AG04449 (cell line): Measurements from ENCODE around the gene IRS2.

Source experiments
- CTCF ChIA-PET: fragments of 350-600 bp; formaldehyde crosslinking; extraction: SDS; loops from one replicate; lab custom pipeline; 2021; ENCODE audit warnings: antibody characterized with exemption; lab: Yijun Ruan, JAX
- POLR2A ChIA-PET: fragments of 400-600, 350-600 bp; formaldehyde crosslinking; extraction: SDS; loops from one replicate; lab custom pipeline; 2020; ENCODE audit warnings: antibody characterized with exemption, inconsistent platforms; lab: Yijun Ruan, JAX
- DNase-seq: peaks from one replicate; pipeline ENCODE4 v3.0.0-alpha.2; 2010; ENCODE audit warnings: low read depth, low spot score
- H3K4me3 ChIP-seq: 2 replicates; pipeline ENCODE4 v1.5.1; 2011; ENCODE audit warnings: low read depth, mild to moderate bottlenecking, control low read depth, low read length
- CTCF ChIP-seq: IDR thresholded peaks from one replicate; pipeline ENCODE4 v1.5.1; 2011; ENCODE audit warnings: mild to moderate bottlenecking, moderate library complexity, low read length, control low read depth, inconsistent platforms; ENCODE audit not compliant: insufficient read depth; ENCODE audit errors: missing control alignments

IRS2 gene

GRCh38 chr13:109759609-109760008 is 26.8 kb downstream of the IRS2 start:
- ChIA-PET POLR2A (no interaction called here), CTCF (no interaction called here)
- no peak for TF ChIP-seq CTCF
- DNase-seq = no peak
- no peak overlapping the region for H3K4me3 ChIP-seq

GRCh38 chr13:109758937-109759480 is 27.4 kb downstream of the IRS2 start:
- CTCF ChIA-PET = interaction anchor here (1.0 to 1.1 kb wide), 2 partner anchors 18 to 26 kb away, joined by 3 to 4 read pairs; no protein-coding TSS in a partner anchor
- no peak overlapping the region for H3K4me3 ChIP-seq
- POLR2A ChIA-PET = no interaction called here
- TF ChIP-seq CTCF = no peak
- DNase-seq = no peak

- ChIA-PET POLR2A (no interaction called here), CTCF (no interaction called here)
- DNase-seq = no peak
- TF ChIP-seq CTCF = no peak
- no peak overlapping the region for H3K4me3 ChIP-seq
Measured at GRCh38 chr13:109756778-109757177, 29.6 kb downstream of the IRS2 start.

- TF ChIP-seq CTCF = no peak
- ChIA-PET CTCF (no interaction called here), POLR2A (no interaction called here)
- DNase-seq = no peak
- H3K4me3 ChIP-seq = no peak overlapping the region
Measured at GRCh38 chr13:109755997-109756396, 30.4 kb downstream of the IRS2 start.

- H3K4me3 ChIP-seq = no peak overlapping the region
- POLR2A ChIA-PET = no interaction called here
- no peak for DNase-seq
- CTCF ChIA-PET = no interaction called here
- TF ChIP-seq CTCF = no peak
Measured at GRCh38 chr13:109755551-109755950, 30.8 kb downstream of the IRS2 start.

- TF ChIP-seq CTCF = no peak
- ChIA-PET CTCF (interaction anchor here (2.2 kb wide), 1 partner anchor 364 kb away, joined by 8 read pairs; no protein-coding TSS in a partner anchor), POLR2A (no interaction called here)
- no peak for DNase-seq
- no peak overlapping the region for H3K4me3 ChIP-seq
Measured at GRCh38 chr13:109751477-109751876, 34.9 kb downstream of the IRS2 start.
